Kidney (tissue), 14 donors: ENCODE data around the gene NCOA7. TPM values are rescaled to one million over a fixed set of nuclear protein-coding genes. Genes with fewer than 3 reads are reported as not detected.

Experiments used
- DNase-seq, 5 donors: peaks; one replicate each; pipeline ENCODE4 v3.0.0-alpha.2; 2013 to 2020
- FAIRE-seq: peaks from 2 replicates; lab custom pipeline; 2012; peaks lifted over from hg19 to GRCh38; lab: Jason Lieb, UNC
- H3K27ac ChIP-seq, 2 donors: one replicate each; pipeline ENCODE4 v1.7.0; 2013; ENCODE audit warnings: low read depth in 2 of 2, low read length in 2 of 2, inconsistent platforms in 1 of 2
- H3K27me3 ChIP-seq: one replicate; pipeline ENCODE4 v1.7.1; 2013; ENCODE audit warnings: low read length, inconsistent platforms; ENCODE audit not compliant: control insufficient read depth, insufficient read depth
- H3K36me3 ChIP-seq, 3 donors: one replicate each; pipeline versions ENCODE4 v1.7.0 to v1.7.1; 2013; ENCODE audit warnings: low read length in 3 of 3, control low read depth in 1 of 3, inconsistent platforms in 1 of 3; ENCODE audit not compliant: insufficient read depth in 3 of 3, control insufficient read depth in 2 of 3
- H3K4me1 ChIP-seq, 3 donors: one replicate each; pipeline versions ENCODE4 v1.7.0 to v1.7.1; 2013; ENCODE audit warnings: low read length in 3 of 3, inconsistent platforms in 1 of 3, low read depth in 1 of 3; ENCODE audit not compliant: control insufficient read depth in 2 of 3, insufficient read depth in 2 of 3
- H3K4me3 ChIP-seq, 3 donors: one replicate each; pipeline versions ENCODE4 v1.7.0 to v1.8.1; 2013; ENCODE audit warnings: low read length in 3 of 3, control low read depth in 1 of 3, inconsistent platforms in 1 of 3
- H3K9ac ChIP-seq, 3 donors: one replicate each; pipeline versions ENCODE4 v1.7.0 to v1.7.1; 2013; ENCODE audit warnings: low read length in 3 of 3, control low read depth in 1 of 3, inconsistent platforms in 1 of 3
- H3K9me3 ChIP-seq, 3 donors: one replicate each; pipeline versions ENCODE4 v1.7.0 to v1.7.1; 2013; ENCODE audit warnings: low read length in 3 of 3, control low read depth in 1 of 3, inconsistent platforms in 1 of 3; ENCODE audit not compliant: control insufficient read depth in 2 of 3, insufficient read depth in 1 of 3
- CTCF ChIP-seq: IDR thresholded peaks from 3 replicates; pipeline ENCODE4 v1.5.1; 2012; ENCODE audit warnings: mild to moderate bottlenecking, moderate library complexity, borderline replicate concordance; ENCODE audit not compliant: insufficient read depth; ENCODE audit errors: extremely low read depth
- intact Hi-C: fragments of 100-400 bp; cut with DNase I; formaldehyde crosslinking; loops from one replicate; pipeline ENCODE4 v1.11.1; 2022
- polyA plus RNA-seq: library from polyadenylated mRNA; stranded (reverse); fragments of 350-450 nt; fragmentation: Illumina TruSeq; extraction: RNeasy Lipid Tissue Mini Kit (QIAGEN cat#74804); gene quantifications from one replicate; pipeline ENCODE4 v1.2.3, GENCODE V29; 2014; ENCODE audit warnings: low read depth, low replicate concordance; ENCODE audit not compliant: insufficient read depth
- total RNA-seq: library from RNA; stranded (reverse); fragmentation: NEBNext Ultra II Directional; extraction: Animal tissue kit (Norgen Biotek cat#: 25700); gene quantifications from one replicate; pipeline ENCODE4 v1.2.1, GENCODE V29; 2021
- donor health status: control.
- donor health status: control.
- donor health status: control.
- donor health status: control.
- donor health status: control.
- donor health status: DM: yes; HTN: yes; CAD: no.
- donor health status: Normal renal cell carcinoma (clear cell type).

Gene NCOA7
- total and polyA plus RNA-seq, 2 donors from 2014 or later = 21.0 to 135 TPM

- Histone ChIP-seq H3K9me3 (no peaks in the 10 kb centered on the region), H3K36me3 (no peaks in the 10 kb centered on the region), H3K4me3 (no peak overlapping the region), H3K4me1 (no peaks in the 10 kb centered on the region), H3K27ac (no peak overlapping the region), H3K9ac (no peak overlapping the region), H3K27me3 (no peaks in the 10 kb centered on the region)
- intact Hi-C loops = no loop called here
- FAIRE-seq (no peak), DNase-seq (no peak)
- TF ChIP-seq CTCF = no peak
Observed at GRCh38 chr6:125868252-125868651, 77.5 kb downstream of the NCOA7 start.

- FAIRE-seq (no peak), DNase-seq (peak in 2 of 5 donors; percentile 14 to 80)
- Histone ChIP-seq H3K27ac (peak overlapping the region in 1 of 2 donors; percentile 38), H3K9ac (no peak overlapping the region), H3K4me1 (no peaks in the 10 kb centered on the region), H3K4me3 (no peak overlapping the region), H3K9me3 (no peaks in the 10 kb centered on the region), H3K36me3 (no peaks in the 10 kb centered on the region), H3K27me3 (no peaks in the 10 kb centered on the region)
- intact Hi-C loops = no loop called here
- no peak for TF ChIP-seq CTCF
Observed at GRCh38 chr6:125868678-125869395, 78.1 kb downstream of the NCOA7 start.

GRCh38 chr6:125869427-125869826 is 78.7 kb downstream of the NCOA7 start:
- Histone ChIP-seq H3K9me3 (no peaks in the 10 kb centered on the region), H3K27ac (peak overlapping the region in 1 of 2 donors; percentile 38), H3K4me1 (no peaks in the 10 kb centered on the region), H3K27me3 (no peaks in the 10 kb centered on the region), H3K9ac (no peak overlapping the region), H3K36me3 (no peaks in the 10 kb centered on the region), H3K4me3 (no peak overlapping the region)
- no peak for DNase-seq
- no peak for FAIRE-seq
- no peak for TF ChIP-seq CTCF
- intact Hi-C loops = no loop called here
